ENCODE measurements around the gene ABCE1. TPM values are rescaled to one million over a fixed set of nuclear protein-coding genes. Genes with fewer than 3 reads are reported as not detected.
"Not testable (repeated sequence)": the region's sequence is repeated elsewhere in the genome, so short reads cannot be mapped to it uniquely, and the experiment has no call there.

The ABCE1 gene
- total RNA-seq, 2 experiments from 2014 or later: 138 to 145 TPM

GRCh38 chr4:145108128-145108527, 10.0 kb downstream of the ABCE1 start:
- Mint-ChIP-seq H3K27me3 (no peaks in the 10 kb centered on the region), H3K4me3 (no peak overlapping the region), H3K4me1 (ENCODE audit: low read depth) (peaks cover 6% of the 10 kb centered on the region), H3K9me3 (no peaks in the 10 kb centered on the region), H3K27ac (no peak overlapping the region), H3K36me3 (peaks cover 41% of the 10 kb centered on the region)
- DNase-seq: no peak
- intact Hi-C loops (cut with micrococcal nuclease): no loop called here
- CTCF ChIA-PET: interaction anchor here (1.7 kb wide), 1 partner anchor 10 kb away, joined by 5 read pairs; the partner anchor contains the start of genes ABCE1 and ANAPC10
- POLR2A ChIA-PET: no interaction called here

GRCh38 chr4:145125396-145125795, 27.3 kb downstream of the ABCE1 start:
- DNase-seq: no peak
- intact Hi-C loops (cut with micrococcal nuclease): no loop called here
- Mint-ChIP-seq H3K27me3 (no peaks in the 10 kb centered on the region), H3K36me3 (peaks cover 47% of the 10 kb centered on the region), H3K4me1 (ENCODE audit: low read depth) (peaks cover 29% of the 10 kb centered on the region), H3K4me3 (no peak overlapping the region), H3K9me3 (no peaks in the 10 kb centered on the region), H3K27ac (peak overlapping the region; percentile 84)
- ChIA-PET CTCF (no interaction called here), POLR2A (interaction anchor here (1.2 kb wide), 1 partner anchor 9 kb away, joined by 3 read pairs; no protein-coding TSS in a partner anchor)

GRCh38 chr4:145130130-145130529, 32.0 kb downstream of the ABCE1 start:
- Mint-ChIP-seq H3K27me3 (no peaks in the 10 kb centered on the region), H3K36me3 (peaks cover 52% of the 10 kb centered on the region), H3K27ac (peak overlapping the region; percentile 82), H3K4me1 (ENCODE audit: low read depth) (peaks cover 60% of the 10 kb centered on the region), H3K4me3 (no peak overlapping the region), H3K9me3 (no peaks in the 10 kb centered on the region)
- no peak for DNase-seq
- POLR2A ChIA-PET: no interaction called here
- intact Hi-C loops (cut with micrococcal nuclease): loop anchor here (10.0 kb wide), 1 partner anchor 355 kb away; the partner anchor contains the start of gene SMAD1
- CTCF ChIA-PET: no interaction called here

- ChIA-PET POLR2A (no interaction called here), CTCF (interaction anchor here (1.2 kb wide), 1 partner anchor 47 kb away, joined by 3 read pairs; no protein-coding TSS in a partner anchor)
- intact Hi-C loops (cut with micrococcal nuclease): loop anchor here (1.0 to 10.0 kb wide), 2 partner anchors 354 to 957 kb away; partner anchors contain the start of gene SMAD1
- Mint-ChIP-seq H3K4me3 (no peak overlapping the region), H3K27me3 (no peaks in the 10 kb centered on the region), H3K9me3 (no peaks in the 10 kb centered on the region), H3K36me3 (peaks cover 48% of the 10 kb centered on the region), H3K27ac (peak overlapping the region; percentile 82), H3K4me1 (ENCODE audit: low read depth) (peaks cover 63% of the 10 kb centered on the region)
- no peak for DNase-seq
These were observed 32.8 kb downstream of the ABCE1 start for GRCh38 chr4:145130788-145131399.

- Mint-ChIP-seq H3K4me1 (ENCODE audit: low read depth) (peaks cover 57% of the 10 kb centered on the region), H3K27me3 (no peaks in the 10 kb centered on the region), H3K36me3 (peaks cover 39% of the 10 kb centered on the region), H3K9me3 (no peaks in the 10 kb centered on the region), H3K4me3 (no peak overlapping the region), H3K27ac (peak overlapping the region; percentile 82)
- intact Hi-C loops (cut with micrococcal nuclease): loop anchor here (1.0 to 10.0 kb wide), 6 partner anchors 34 to 958 kb away; partner anchors contain the start of genes ABCE1, ANAPC10 and SMAD1
- DNase-seq: no peak
- POLR2A ChIA-PET: interaction anchor here (0.6 to 1.5 kb wide), 2 partner anchors 34 to 843 kb away, joined by 6 read pairs; partner anchors contain the start of genes ABCE1 and ANAPC10
- CTCF ChIA-PET: no interaction called here
These were observed 33.7 kb downstream of the ABCE1 start for GRCh38 chr4:145131848-145132247.

- no peaks in the 10 kb centered on the region for H3K27me3 Mint-ChIP-seq
- peaks cover 38% of the 10 kb centered on the region for H3K36me3 Mint-ChIP-seq
- intact Hi-C loops (cut with micrococcal nuclease): loop anchor here (1.0 to 10.0 kb wide), 5 partner anchors 34 to 954 kb away; partner anchors contain the start of genes ABCE1, ANAPC10 and SMAD1
- ChIA-PET CTCF (no interaction called here), POLR2A (interaction anchor here (0.9 to 1.5 kb wide), 2 partner anchors 34 to 47 kb away, joined by 3 to 6 read pairs; partner anchors contain the start of genes ABCE1 and ANAPC10)
- DNase-seq: peak; percentile 56
- peak overlapping the region; percentile 52 for H3K27ac Mint-ChIP-seq
- H3K9me3 Mint-ChIP-seq: no peaks in the 10 kb centered on the region
- H3K4me3 Mint-ChIP-seq: no peak overlapping the region
- peaks cover 59% of the 10 kb centered on the region for H3K4me1 Mint-ChIP-seq (ENCODE audit: low read depth)
These were observed 34.5 kb downstream of the ABCE1 start for GRCh38 chr4:145132511-145133098.

GRCh38 chr4:145136219-145136618, 38.1 kb downstream of the ABCE1 start:
- Mint-ChIP-seq H3K4me1 (ENCODE audit: low read depth) (peaks cover 44% of the 10 kb centered on the region), H3K36me3 (peaks cover 46% of the 10 kb centered on the region)
- CTCF ChIA-PET, H3K4me3 Mint-ChIP-seq, H3K9me3 Mint-ChIP-seq, H3K27ac Mint-ChIP-seq, H3K27me3 Mint-ChIP-seq, DNase-seq, POLR2A ChIA-PET: not testable (repeated sequence)
- intact Hi-C loops (cut with micrococcal nuclease): loop anchor here (10.0 kb wide), 1 partner anchor 349 kb away; the partner anchor contains the start of gene SMAD1

- POLR2A ChIA-PET: no interaction called here
- H3K36me3 Mint-ChIP-seq: peaks cover 57% of the 10 kb centered on the region
These were observed 50.9 kb downstream of the ABCE1 start for GRCh38 chr4:145148980-145149379.

GRCh38 chr4:145153181-145153903, 55.2 kb downstream of the ABCE1 start:
- H3K4me3 Mint-ChIP-seq: no peak overlapping the region
- POLR2A ChIA-PET: no interaction called here
- CTCF ChIA-PET: no interaction called here
- intact Hi-C loops (cut with micrococcal nuclease): no loop called here
- peaks cover 46% of the 10 kb centered on the region for H3K36me3 Mint-ChIP-seq
- H3K27ac Mint-ChIP-seq: no peak overlapping the region
- H3K4me1 Mint-ChIP-seq (ENCODE audit: low read depth): peaks cover 4% of the 10 kb centered on the region
- H3K27me3 Mint-ChIP-seq: no peaks in the 10 kb centered on the region
- no peak for DNase-seq
- no peaks in the 10 kb centered on the region for H3K9me3 Mint-ChIP-seq

More at GRCh38 chr4:145148980-145149379, 50.9 kb downstream of the ABCE1 start:
- intact Hi-C loops (cut with micrococcal nuclease): no loop called here
- H3K27me3 Mint-ChIP-seq: no peaks in the 10 kb centered on the region
- no peak overlapping the region for H3K4me3 Mint-ChIP-seq
- CTCF ChIA-PET: no interaction called here
- peaks cover 2% of the 10 kb centered on the region for H3K4me1 Mint-ChIP-seq (ENCODE audit: low read depth)
- no peak for DNase-seq
- peak overlapping the region; percentile 31 for H3K27ac Mint-ChIP-seq
- H3K9me3 Mint-ChIP-seq: no peaks in the 10 kb centered on the region

- POLR2A ChIA-PET: no interaction called here
- Mint-ChIP-seq H3K4me1 (ENCODE audit: low read depth) (peaks cover 4% of the 10 kb centered on the region), H3K9me3 (no peaks in the 10 kb centered on the region), H3K36me3 (peaks cover 45% of the 10 kb centered on the region), H3K27ac (peak overlapping the region; percentile 42), H3K27me3 (no peaks in the 10 kb centered on the region), H3K4me3 (no peak overlapping the region)
- CTCF ChIA-PET: no interaction called here
- no peak for DNase-seq
- intact Hi-C loops (cut with micrococcal nuclease): loop anchor here (1.0 kb wide), 1 partner anchor 23 kb away; no protein-coding TSS in a partner anchor
These were observed 55.8 kb downstream of the ABCE1 start for GRCh38 chr4:145153904-145154298.

GRCh38 chr4:145154573-145154972, 56.5 kb downstream of the ABCE1 start:
- H3K4me1 Mint-ChIP-seq (ENCODE audit: low read depth): peaks cover 6% of the 10 kb centered on the region
- H3K9me3 Mint-ChIP-seq: no peaks in the 10 kb centered on the region
- DNase-seq: no peak
- no peaks in the 10 kb centered on the region for H3K27me3 Mint-ChIP-seq
- intact Hi-C loops (cut with micrococcal nuclease): loop anchor here (1.0 kb wide), 1 partner anchor 23 kb away; no protein-coding TSS in a partner anchor
- ChIA-PET POLR2A (no interaction called here), CTCF (interaction anchor here (0.8 to 1.0 kb wide), 2 partner anchors 13 to 21 kb away, joined by 3 read pairs; no protein-coding TSS in a partner anchor)
- H3K27ac Mint-ChIP-seq: no peak overlapping the region
- H3K36me3 Mint-ChIP-seq: peaks cover 42% of the 10 kb centered on the region
- H3K4me3 Mint-ChIP-seq: no peak overlapping the region

Data from activated CD4-positive, alpha-beta memory T cell treated with anti-CD3 and anti-CD28 coated beads for 36 hours (primary cell).